Measurements from ENCODE around the gene SGK1.
"Not testable (repeated sequence)": the region's sequence is repeated elsewhere in the genome, so short reads cannot be mapped to it uniquely, and the experiment has no call there.

GRCh38 chr6:134276891-134277377, 41.0 kb downstream of the SGK1 start:
- not testable (repeated sequence) for TF ChIP-seq POLR2AphosphoS5 (IDR thresholded peaks at IDR 0.05); CTCF (IDR thresholded peaks at IDR 0.05; ENCODE audit: poor library complexity, severe bottlenecking); EP300 (conservative IDR thresholded peaks at IDR 0.05; ENCODE audit: poor library complexity, severe bottlenecking)
